Esophagus muscularis mucosa (tissue), 4 donors: ENCODE data around the gene SFT2D3. TPM values are rescaled to one million over a fixed set of nuclear protein-coding genes. Genes with fewer than 3 reads are reported as not detected.

ENCODE experiments used
- DNase-seq: peaks from one replicate; pipeline ENCODE4 v3.0.0-alpha.2; 2017; ENCODE audit errors: extremely low spot score
- H3K27ac ChIP-seq, 4 donors: fragments of 200-600 bp; sonication (generic); replicated peaks in 1 of 4; 1 replicate in 3 of 4; 2 replicates in 1 of 4; pipeline ENCODE4 v1.5.1; 2016 to 2019; ENCODE audit warnings: mild to moderate bottlenecking in 1 of 4
- H3K27me3 ChIP-seq, 4 donors: fragments of 200-600 bp; sonication (generic); one replicate each; pipeline versions ENCODE4 v1.5.1 to v1.6.0; 2016 to 2019
- H3K36me3 ChIP-seq, 4 donors: fragments of 200-600 bp; sonication (generic); one replicate each; pipeline ENCODE4 v1.5.1; 2016 to 2019
- H3K4me1 ChIP-seq, 4 donors: fragments of 200-600 bp; sonication (generic); one replicate each; pipeline ENCODE4 v1.5.1; 2016 to 2019
- H3K4me3 ChIP-seq, 4 donors: fragments of 200-600 bp; sonication (generic); 1 replicate in 2 of 4; 2 replicates in 2 of 4; pipeline ENCODE4 v1.5.1; 2016 to 2019; ENCODE audit warnings: mild to moderate bottlenecking in 4 of 4, moderate library complexity in 1 of 4
- H3K9me3 ChIP-seq, 4 donors: fragments of 200-600 bp; sonication (generic); 1 replicate in 3 of 4; 2 replicates in 1 of 4; pipeline ENCODE4 v1.5.1; 2016 to 2019
- EP300 ChIP-seq: sonication (generic); formaldehyde crosslinking; IDR thresholded peaks from one replicate; pipeline ENCODE4 v1.6.1; 2017; ENCODE audit warnings: antibody characterized with exemption
- POLR2A ChIP-seq: fragments of 450-650 bp; IDR thresholded peaks from one replicate; pipeline ENCODE4 v1.6.1; 2017; ENCODE audit warnings: antibody characterized with exemption, moderate library complexity, mild to moderate bottlenecking, low read depth
- POLR2AphosphoS5 ChIP-seq, 2 donors: sonication (generic); formaldehyde crosslinking; IDR thresholded peaks; one replicate each; pipeline ENCODE4 v1.6.1; 2017; ENCODE audit warnings: antibody characterized with exemption in 2 of 2
- WGBS: methylation state at CpG from one replicate; pipeline ENCODE4 v1.1.5; 2018; 5-methylcytosine and 5-hydroxymethylcytosine counted together
- intact Hi-C: fragments of 100-400 bp; cut with DNase I; formaldehyde crosslinking; loops from one replicate; pipeline ENCODE4 v1.15.1; 2023
- total RNA-seq, 4 donors: library from RNA; depleted of rRNA; stranded (reverse); fragments of >200 nt; gene quantifications; one replicate each; pipeline versions ENCODE4 v1.1.0 to v1.2.1, GENCODE V29; 2016
- TF ChIP-seq, protein P1 (sequence below), 3 experiments: fragments of 200-600 bp in 2 of 3; fragments of 450-650 bp in 1 of 3; sonication (generic) in 2 of 3; IDR thresholded peaks; one replicate each; pipeline ENCODE4 v1.5.1; 2017 to 2019; ENCODE audit warnings: antibody characterized with exemption in 3 of 3, mild to moderate bottlenecking in 2 of 3, moderate library complexity in 1 of 3

The SFT2D3 gene
- total RNA-seq, 4 donors from 2014 or later, result 5.8 to 11.8 (median 9.4) TPM

DNA sequence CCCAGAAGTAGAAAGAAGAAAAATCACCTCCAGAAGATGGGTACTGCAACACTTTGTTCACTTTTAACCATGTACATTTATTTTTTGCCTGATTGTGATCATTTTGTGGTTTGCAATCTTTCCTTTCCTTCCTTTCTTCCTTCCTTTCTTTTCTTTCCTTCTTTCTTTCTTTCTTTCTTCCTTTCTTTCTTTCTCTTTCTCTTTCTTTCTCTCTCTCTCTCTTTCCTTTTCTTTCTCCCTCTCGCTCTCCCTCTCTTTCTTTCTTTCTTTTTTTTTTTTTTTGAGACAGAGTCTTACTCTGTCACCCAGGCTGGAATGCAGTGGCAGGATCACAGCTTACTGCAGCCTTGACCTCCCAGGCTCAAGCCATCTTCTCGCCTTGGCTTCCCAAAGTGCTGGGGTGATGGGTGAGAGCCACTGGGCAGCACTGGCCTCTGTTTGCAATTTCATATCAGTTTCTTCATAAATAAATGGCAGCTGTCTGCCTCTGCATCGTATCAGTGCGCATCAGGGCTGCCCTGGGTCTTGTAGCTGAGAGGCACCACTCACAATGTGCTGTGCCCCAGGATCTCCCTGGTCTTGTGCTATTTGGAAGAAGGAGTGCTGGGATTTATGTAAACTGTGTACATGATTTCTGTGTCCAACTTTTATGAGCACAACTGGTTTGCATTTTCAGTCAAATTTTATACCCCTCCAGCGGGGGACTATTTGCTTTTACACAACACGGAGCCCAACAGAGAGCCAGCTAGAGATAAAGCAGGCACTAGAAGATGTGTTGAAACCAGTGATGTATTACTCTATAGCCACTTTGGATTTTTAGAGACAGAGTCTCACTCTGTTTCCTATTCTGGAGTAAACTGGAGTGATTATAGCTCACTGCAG, 19.1 kb upstream of the SFT2D3 start:
- Histone ChIP-seq H3K27me3 (no peaks in the 10 kb centered on the region), H3K27ac (peak overlapping the region; percentile 74 to 81 (median 75)), H3K4me3 (no peak overlapping the region), H3K9me3 (no peaks in the 10 kb centered on the region), H3K4me1 (peaks cover 18 to 71% (median 59%) of the 10 kb centered on the region in 4 donors), H3K36me3 (no peaks in the 10 kb centered on the region)
- intact Hi-C loops, result loop anchor here (5.0 kb wide), 1 partner anchor 35 kb away; the partner anchor contains the start of gene GPR17
- 88% methylated on average over 5 of the region's 6 CpGs for WGBS
- no peak for TF ChIP-seq POLR2AphosphoS5 (IDR thresholded peaks at IDR 0.05)
- TF ChIP-seq, protein P1, sequence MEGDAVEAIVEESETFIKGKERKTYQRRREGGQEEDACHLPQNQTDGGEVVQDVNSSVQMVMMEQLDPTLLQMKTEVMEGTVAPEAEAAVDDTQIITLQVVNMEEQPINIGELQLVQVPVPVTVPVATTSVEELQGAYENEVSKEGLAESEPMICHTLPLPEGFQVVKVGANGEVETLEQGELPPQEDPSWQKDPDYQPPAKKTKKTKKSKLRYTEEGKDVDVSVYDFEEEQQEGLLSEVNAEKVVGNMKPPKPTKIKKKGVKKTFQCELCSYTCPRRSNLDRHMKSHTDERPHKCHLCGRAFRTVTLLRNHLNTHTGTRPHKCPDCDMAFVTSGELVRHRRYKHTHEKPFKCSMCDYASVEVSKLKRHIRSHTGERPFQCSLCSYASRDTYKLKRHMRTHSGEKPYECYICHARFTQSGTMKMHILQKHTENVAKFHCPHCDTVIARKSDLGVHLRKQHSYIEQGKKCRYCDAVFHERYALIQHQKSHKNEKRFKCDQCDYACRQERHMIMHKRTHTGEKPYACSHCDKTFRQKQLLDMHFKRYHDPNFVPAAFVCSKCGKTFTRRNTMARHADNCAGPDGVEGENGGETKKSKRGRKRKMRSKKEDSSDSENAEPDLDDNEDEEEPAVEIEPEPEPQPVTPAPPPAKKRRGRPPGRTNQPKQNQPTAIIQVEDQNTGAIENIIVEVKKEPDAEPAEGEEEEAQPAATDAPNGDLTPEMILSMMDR (IDR thresholded peaks at IDR 0.05), result no peak
- TF ChIP-seq POLR2A, result no peak
- no peak for TF ChIP-seq EP300
- no peak for DNase-seq

- no peaks in the 10 kb centered on the region for H3K9me3 ChIP-seq
- TF ChIP-seq, protein P1 (IDR thresholded peaks at IDR 0.05), result no peak
- TF ChIP-seq POLR2A (no peak), POLR2AphosphoS5 (IDR thresholded peaks at IDR 0.05) (no peak), EP300 (no peak)
- intact Hi-C loops, result loop anchor here (5.0 kb wide), 1 partner anchor 36 kb away; the partner anchor contains the start of gene GPR17
- H3K27ac ChIP-seq, result peak overlapping the region; percentile 69 to 79 (median 74)
- H3K4me1 ChIP-seq, result peaks cover 18 to 66% (median 56%) of the 10 kb centered on the region in 4 donors
- H3K4me3 ChIP-seq, result no peak overlapping the region
- no peaks in the 10 kb centered on the region for H3K36me3 ChIP-seq
- no peak for DNase-seq
- H3K27me3 ChIP-seq, result no peaks in the 10 kb centered on the region
These were observed 18.2 kb upstream of the SFT2D3 start for GRCh38 chr2:127683056-127683455.

GRCh38 chr2:127683757-127684156, 17.5 kb upstream of the SFT2D3 start:
- Histone ChIP-seq H3K4me1 (peaks cover 18 to 66% (median 56%) of the 10 kb centered on the region in 4 donors), H3K4me3 (no peak overlapping the region), H3K27me3 (no peaks in the 10 kb centered on the region), H3K36me3 (no peaks in the 10 kb centered on the region), H3K27ac (peak overlapping the region; percentile 69 to 79 (median 74)), H3K9me3 (no peaks in the 10 kb centered on the region)
- TF ChIP-seq EP300, result no peak
- no peak for TF ChIP-seq POLR2A
- no peak for TF ChIP-seq POLR2AphosphoS5 (IDR thresholded peaks at IDR 0.05)
- TF ChIP-seq, protein P1 (IDR thresholded peaks at IDR 0.05), result no peak
- intact Hi-C loops, result loop anchor here (5.0 kb wide), 1 partner anchor 36 kb away; the partner anchor contains the start of gene GPR17
- no peak for DNase-seq
- 27% methylated on average over 10 of the region's 15 CpGs for WGBS

DNA sequence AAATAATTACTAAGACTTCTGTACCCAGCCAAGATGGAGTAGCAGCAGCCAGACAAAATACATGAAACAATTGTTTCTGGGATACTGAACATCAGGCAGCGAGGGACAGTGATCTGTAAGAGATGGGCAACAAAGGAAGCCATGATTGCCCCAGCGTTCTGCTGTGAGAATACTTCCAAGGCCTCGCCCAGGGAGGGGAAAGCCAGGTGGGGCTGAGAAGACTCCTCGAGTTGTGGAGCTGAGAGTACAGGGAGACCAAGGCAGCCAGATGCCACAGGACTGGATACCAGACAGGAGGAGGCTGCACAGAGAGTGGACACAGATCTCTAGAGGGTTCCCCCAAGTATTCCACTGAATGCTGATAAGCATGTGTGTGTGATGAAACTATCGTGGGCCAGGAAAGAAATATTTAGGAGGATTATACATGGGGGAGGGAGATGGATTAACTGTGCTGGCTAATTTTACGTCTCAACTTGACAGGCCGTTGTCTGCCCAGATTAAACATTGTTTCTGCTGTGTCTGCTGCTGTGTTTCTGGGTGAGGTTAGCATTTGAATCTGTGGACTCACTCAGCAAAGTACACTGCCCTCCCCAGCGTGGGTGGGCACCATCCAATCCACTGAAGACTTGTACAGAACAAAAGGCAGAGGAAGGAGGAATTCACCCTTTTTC, 15.8 kb upstream of the SFT2D3 start:
- peak overlapping the region; percentile 14 to 57 (median 50) for H3K27ac ChIP-seq

More for the DNA sequence above, 15.8 kb upstream of the SFT2D3 start:
- intact Hi-C loops, result no loop called here
- Histone ChIP-seq H3K27me3 (no peaks in the 10 kb centered on the region), H3K9me3 (no peaks in the 10 kb centered on the region), H3K36me3 (no peaks in the 10 kb centered on the region), H3K4me3 (no peak overlapping the region), H3K4me1 (peaks cover 18 to 60% (median 51%) of the 10 kb centered on the region in 4 donors)
- WGBS, result 52% methylated on average over 8 of the region's 8 CpGs
- no peak for TF ChIP-seq EP300
- TF ChIP-seq POLR2AphosphoS5 (IDR thresholded peaks at IDR 0.05), result no peak
- TF ChIP-seq POLR2A, result no peak
- TF ChIP-seq, protein P1 (IDR thresholded peaks at IDR 0.05), result no peak
- DNase-seq, result no peak
